Measurements from ENCODE around the gene TTC19.
"Not testable (repeated sequence)": the region's sequence is repeated elsewhere in the genome, so short reads cannot be mapped to it uniquely, and the experiment has no call there.

The TTC19 gene

DNA sequence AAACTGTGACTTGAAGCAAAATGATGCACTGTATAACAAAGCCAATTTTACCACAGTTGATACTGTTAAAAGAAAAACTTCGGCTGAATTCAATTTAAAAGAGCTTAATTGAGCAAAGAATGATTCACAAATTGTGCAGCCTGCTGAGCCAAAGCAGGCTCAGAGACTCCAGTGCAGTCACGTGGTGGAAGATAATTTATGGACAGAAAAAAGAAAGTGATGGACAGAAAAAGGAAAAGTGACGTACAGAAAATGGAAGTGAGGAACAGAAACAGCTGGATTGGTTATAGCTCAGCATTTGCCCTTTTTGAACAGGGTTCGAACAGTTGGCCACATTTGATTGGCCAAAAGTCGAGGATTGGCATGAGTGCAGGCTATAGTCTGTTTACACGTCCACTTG is 25.8 kb upstream of the TTC19 start:
- DNase-seq: no peak

GRCh38 chr17:15977894-15978293 is 21.7 kb upstream of the TTC19 start:
- no peak for DNase-seq

DNA sequence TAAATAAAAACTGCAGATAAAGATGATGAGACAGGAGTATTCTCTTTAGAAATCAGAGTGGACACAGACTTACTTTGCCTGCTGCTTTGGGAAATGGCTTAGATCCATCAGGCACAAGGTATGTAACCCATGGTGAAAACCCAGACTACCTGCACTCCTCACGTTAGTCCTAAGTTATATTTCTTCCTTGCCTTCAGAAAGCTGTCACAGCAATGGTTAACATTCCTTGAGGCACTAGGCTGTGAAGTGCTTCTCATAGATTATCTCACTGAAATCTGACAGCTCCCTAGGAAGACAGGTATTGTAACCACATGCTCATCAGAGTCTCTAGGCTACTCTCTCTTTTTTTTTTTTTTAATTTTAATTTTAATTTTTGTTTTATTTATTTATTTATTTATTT is 21.0 kb upstream of the TTC19 start:
- no peak for DNase-seq

DNA sequence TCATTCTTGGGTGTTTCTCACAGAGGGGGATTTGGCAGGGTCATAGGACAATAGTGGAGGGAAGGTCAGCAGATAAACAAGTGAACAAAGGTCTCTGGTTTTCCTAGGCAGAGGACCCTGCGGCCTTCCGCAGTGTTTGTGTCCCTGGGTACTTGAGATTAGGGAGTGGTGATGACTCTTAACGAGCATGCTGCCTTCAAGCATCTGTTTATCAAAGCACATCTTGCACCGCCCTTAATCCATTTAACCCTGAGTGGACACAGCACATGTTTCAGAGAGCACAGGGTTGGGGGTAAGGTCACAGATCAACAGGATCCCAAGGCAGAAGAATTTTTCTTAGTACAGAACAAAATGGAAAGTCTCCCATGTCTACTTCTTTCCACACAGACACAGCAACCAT is 20.6 kb upstream of the TTC19 start:
- not testable (repeated sequence) for DNase-seq

GRCh38 chr17:15981208-15981607 is 18.4 kb upstream of the TTC19 start:
- DNase-seq: no peak

DNA sequence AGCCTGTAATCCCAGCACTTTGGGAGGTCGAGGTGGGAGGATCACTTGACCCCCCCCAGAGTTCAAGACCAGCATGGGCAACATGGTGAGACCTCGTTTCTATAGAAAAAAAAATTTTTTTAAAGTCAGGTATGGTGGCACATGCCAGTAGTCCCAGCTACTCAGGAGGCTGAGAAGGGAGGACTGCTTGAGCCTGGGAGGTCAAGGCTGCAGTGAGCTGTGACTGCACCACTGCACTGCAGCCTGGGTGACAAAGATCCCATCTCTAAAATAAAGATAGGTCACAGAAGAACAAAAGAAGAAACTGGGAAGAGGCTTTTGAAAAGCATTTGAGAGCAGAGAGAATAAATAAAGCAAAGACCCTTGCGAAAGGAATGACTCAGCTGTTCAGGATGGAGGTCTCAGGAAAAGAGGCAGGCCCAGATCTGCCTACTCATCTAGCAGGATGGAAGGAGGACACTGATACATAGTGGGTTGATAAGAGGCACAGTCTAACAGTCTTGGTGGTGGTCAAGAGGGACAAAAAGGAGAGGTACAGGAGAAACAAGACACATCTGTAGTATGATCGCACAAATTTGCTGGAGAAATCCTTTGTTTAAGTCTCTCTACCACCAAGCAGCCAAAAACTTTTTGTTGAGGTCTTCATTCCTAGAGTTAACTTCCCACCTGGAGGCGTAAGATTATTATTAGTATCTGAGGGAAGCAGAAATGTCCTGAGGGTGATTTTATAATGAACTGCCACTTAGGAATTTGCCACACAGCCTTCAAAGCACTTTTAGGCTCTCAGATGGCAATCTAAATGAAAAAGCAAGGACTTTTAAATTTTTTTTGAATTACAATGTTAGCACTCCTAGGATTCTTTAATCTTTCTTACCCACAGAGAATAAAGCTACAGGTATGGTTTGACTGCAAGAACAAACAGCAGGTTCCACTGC is 17.7 kb upstream of the TTC19 start:
- DNase-seq: no peak

- no peak for DNase-seq
Observed at GRCh38 chr17:15996322-15996721, 3.3 kb upstream of the TTC19 start.

DNA sequence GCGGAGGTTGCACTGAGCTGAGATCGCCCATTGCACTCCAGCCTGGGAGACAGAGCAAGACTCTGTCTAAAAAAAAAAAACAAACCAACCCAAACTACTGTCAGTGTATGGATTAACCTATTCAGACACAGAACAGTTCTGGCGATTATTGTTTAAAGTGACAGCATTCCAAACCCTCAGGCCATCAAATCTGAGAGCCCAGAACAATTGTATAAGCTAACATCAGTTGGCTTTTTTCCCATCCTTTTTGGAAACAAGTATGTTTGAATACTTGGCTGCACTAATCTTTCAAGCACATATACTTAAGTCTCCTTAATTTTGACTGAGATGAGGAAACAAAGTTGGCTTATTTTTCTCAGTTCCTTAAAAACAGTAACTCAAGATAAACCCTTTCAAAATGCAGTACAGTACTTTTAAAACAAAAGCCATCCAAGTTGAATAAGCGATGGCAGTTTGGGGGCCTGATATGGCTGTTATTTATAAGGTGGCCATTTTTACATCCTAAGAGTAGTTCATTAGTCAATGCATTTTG is 1.5 kb upstream of the TTC19 start:
- DNase-seq: no peak

GRCh38 chr17:15999974-16000827 is 577 bp downstream of the TTC19 start:
- DNase-seq: no peak

DNA sequence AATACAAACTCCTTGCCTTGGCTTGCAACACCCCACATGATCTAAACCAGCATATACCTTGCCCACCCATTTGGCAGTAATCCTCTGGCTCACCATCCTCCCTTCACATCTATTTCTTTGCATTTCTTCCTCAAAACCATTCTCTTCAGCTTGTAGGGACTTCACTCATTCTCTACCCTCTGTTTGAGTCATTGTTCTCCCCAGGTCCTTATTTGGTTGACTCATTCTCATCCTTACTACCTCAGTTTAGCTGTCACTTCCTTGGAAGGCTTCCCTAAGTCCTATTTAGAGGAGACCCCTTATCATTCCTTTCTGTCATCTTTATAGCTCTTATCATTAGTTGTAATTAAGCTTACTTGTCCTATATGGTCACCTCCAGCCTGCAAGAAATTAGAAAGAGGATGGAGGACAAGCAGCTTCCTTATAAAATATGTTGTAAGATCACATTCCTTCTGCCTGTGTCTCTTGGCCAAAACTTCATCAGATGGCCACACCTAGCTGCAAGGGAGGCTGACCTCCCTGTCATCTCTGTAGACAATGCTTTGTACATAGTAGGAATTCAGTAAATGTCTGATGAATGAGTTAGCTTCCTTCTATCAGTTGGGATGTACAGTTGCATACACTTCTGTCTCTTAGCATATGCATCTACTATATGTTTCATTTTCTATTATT is 1.7 kb downstream of the TTC19 start:
- DNase-seq: no peak

DNA sequence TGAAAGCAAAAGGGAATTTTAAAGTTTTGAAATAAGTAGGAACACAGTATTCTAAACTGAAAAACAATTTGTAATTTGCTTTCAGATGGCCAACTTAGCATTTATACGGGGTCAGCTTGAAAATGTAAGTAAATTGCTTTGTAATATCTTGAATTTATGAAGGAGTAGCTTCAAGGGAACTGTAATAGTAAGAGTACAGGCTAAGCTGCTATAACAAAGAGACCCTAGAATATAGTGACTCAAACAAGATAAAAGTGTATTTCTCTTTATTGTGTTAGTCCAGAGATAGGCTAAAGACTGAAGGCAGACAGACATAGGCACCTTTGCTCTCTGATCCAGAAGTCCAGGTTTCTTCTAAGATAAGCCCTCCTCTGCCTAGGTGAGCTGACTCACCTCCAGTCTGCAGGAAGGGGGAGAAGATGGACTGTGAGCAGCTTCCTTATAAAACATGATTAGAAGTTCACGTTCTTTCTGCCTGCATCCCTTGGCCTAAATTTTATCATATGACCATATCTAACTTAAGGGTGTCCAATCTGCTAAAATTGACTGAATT is 3.2 kb downstream of the TTC19 start:
- DNase-seq: no peak

GRCh38 chr17:16003841-16004240 is 4.2 kb downstream of the TTC19 start:
- DNase-seq: no peak

DNA sequence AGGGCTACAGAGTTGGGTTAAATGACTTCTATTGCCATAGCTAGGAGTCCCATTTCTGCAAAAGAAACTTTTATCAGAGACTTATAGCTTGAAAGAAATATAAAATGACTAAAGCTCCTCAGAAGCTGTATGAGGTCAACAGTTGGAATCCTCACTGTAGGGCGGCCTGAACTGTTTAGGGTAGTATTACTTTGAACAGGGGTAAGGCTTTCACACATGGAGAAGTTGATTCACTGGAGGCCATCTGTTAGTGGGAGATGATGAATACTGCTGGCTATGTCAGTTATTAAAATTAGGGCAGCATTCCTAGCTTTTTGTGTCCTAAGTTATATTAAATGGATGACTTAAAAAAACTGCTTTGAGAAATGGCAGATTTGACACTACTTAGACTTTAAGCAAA is 6.0 kb downstream of the TTC19 start:
- DNase-seq: no peak

DNA sequence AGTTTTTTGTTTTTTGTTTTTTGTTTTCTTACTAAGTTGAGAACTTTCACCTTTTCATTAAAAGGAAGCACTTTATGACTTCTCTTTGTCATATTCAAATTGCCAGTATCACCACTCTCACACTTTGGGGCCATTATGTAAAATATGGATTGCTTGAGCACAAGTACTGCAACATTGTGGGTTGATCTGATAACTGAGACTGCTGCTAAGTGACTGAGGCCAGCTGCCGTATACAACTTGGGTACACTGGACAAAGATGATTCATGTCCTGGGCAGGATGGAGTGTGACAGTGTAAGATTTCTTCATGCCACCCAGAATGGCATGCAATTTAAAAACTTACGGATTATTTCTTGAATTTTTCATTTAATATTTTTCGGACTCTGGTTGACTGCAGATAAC is 7.8 kb downstream of the TTC19 start:
- no peak for DNase-seq

GRCh38 chr17:16013943-16014407 is 14.4 kb downstream of the TTC19 start:
- DNase-seq: no peak

DNA sequence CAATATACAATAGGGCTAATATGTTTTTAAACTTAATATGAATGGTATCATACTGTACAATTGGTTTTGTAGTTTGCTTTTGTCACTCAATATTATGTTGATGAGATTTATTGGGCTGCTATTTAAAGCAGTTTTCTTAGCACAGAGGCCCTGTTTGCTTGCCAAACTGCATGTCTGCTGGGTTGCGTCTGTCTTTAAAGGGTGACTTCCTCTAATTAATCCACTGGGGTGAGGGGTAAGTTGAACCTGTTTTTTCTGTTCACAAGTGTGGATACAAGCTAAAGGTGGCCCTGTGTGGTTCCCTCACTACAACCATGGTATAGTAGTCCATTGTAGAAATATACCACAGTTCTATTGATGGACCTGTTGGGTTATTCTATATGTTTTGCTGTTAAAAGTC is 19.7 kb downstream of the TTC19 start:
- DNase-seq: no peak

DNA sequence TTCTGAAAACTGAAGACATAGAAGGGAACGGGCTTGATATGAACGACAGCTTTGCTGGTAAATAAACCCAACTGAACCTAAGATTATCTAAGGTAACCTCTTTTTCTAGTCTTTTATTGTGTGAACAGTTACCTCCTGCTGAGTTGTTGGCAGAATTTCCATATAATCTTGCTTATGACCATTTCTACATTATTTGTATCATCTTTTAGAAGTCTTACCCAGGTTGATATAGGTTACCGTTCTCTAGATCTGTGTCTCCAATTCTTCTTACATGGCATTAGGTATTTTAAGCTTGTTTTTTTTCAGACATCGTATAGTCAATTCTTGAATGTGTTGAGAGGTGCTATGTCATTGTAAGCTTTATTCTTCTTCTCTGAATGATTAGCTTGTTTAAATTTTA is 24.3 kb downstream of the TTC19 start:
- no peak for DNase-seq

- no peak for DNase-seq
Observed at GRCh38 chr17:16025202-16025601, 25.6 kb downstream of the TTC19 start.

GRCh38 chr17:16026895-16027294 is 27.3 kb downstream of the TTC19 start:
- DNase-seq: no peak

GRCh38 chr17:16027708-16028584 is 28.3 kb downstream of the TTC19 start:
- no peak for DNase-seq

GRCh38 chr17:16033729-16034349 is 34.2 kb downstream of the TTC19 start:
- DNase-seq: no peak
